ENCODE measurements around the gene MDFIC. TPM values are rescaled to one million over a fixed set of nuclear protein-coding genes. Genes with fewer than 3 reads are reported as not detected.

The MDFIC gene
- total RNA-seq (2022) (12.5 and 13.0 TPM in 2 replicates), Bru-seq, nascent RNA (percentile 63 among the genes with signal in this experiment), BruChase-seq, experiment 1, labeled RNA remaining after a 6-hour chase (percentile 59 among the genes with signal in this experiment), BruChase-seq, experiment 2, labeled RNA remaining after a 2-hour chase (percentile 52 among the genes with signal in this experiment)
- long read RNA-seq, full-length matches to known transcripts: 8 of 15 reads
- long read RNA-seq, partial matches to known transcripts: 2 of 15 reads
- long read RNA-seq, other reads (novel, unspliced or antisense): 5 of 15 reads

GRCh38 chr7:114922026-114922651 lies at the start of gene MDFIC:
Gene MDFIC, plus strand, starts transcription at chr7:114922094. Its CDS starts 940 bp downstream, at chr7:114923034.
- CTCF ChIA-PET: interaction anchor here (1.5 kb wide), 1 partner anchor 296 kb away, joined by 3 read pairs; no protein-coding TSS in a partner anchor
- no TSS peak for BruUV-seq (replicated peaks)
- TF ChIP-seq CTCF (IDR thresholded peaks at IDR 0.05; ENCODE audit: unreplicated experiment): no peak

GRCh38 chr7:114874170-114874569 lies 47.7 kb upstream of the MDFIC start:
- Mint-ChIP-seq H3K4me3 (ENCODE audit: low read depth, unreplicated experiment) (peak overlapping the region; percentile 5), H3K36me3 (ENCODE audit: insufficient read depth, unreplicated experiment) (no peaks in the 10 kb centered on the region), H3K27ac (ENCODE audit: unreplicated experiment) (peak overlapping the region; percentile 62), H3K9me3 (ENCODE audit: low read depth, unreplicated experiment) (peaks cover 8% of the 10 kb centered on the region), H3K4me1 (ENCODE audit: low read depth, unreplicated experiment) (peaks cover 30% of the 10 kb centered on the region), H3K27me3 (ENCODE audit: unreplicated experiment) (no peaks in the 10 kb centered on the region)
- CTCF ChIA-PET: interaction anchor here (0.9 to 1.0 kb wide), 2 partner anchors 9 kb away, joined by 3 to 6 read pairs; no protein-coding TSS in a partner anchor
- DNase-seq: no peak
- TF ChIP-seq CTCF (IDR thresholded peaks at IDR 0.05; ENCODE audit: unreplicated experiment): no peak
- intact Hi-C loops (cut with micrococcal nuclease; ENCODE audit: unreplicated experiment): loop anchor here (10.0 kb wide), 1 partner anchor 111 kb away; no protein-coding TSS in a partner anchor
- no TSS peak for BruUV-seq (replicated peaks)

More at GRCh38 chr7:114922026-114922651, at the start of gene MDFIC:
- intact Hi-C loops (cut with micrococcal nuclease; ENCODE audit: unreplicated experiment): no loop called here
- Mint-ChIP-seq H3K9me3 (ENCODE audit: low read depth, unreplicated experiment) (no peaks in the 10 kb centered on the region), H3K36me3 (ENCODE audit: insufficient read depth, unreplicated experiment) (peaks cover 22% of the 10 kb centered on the region), H3K27me3 (ENCODE audit: unreplicated experiment) (no peaks in the 10 kb centered on the region), H3K27ac (ENCODE audit: unreplicated experiment) (peak within 1 kb of the TSS; percentile 1), H3K4me1 (ENCODE audit: low read depth, unreplicated experiment) (peaks cover 4% of the 10 kb centered on the region), H3K4me3 (ENCODE audit: low read depth, unreplicated experiment) (peak within 1 kb of the TSS; percentile 65)
- DNase-seq: peak; percentile 36

GRCh38 chr7:114875186-114875585 lies 46.7 kb upstream of the MDFIC start:
- intact Hi-C loops (cut with micrococcal nuclease; ENCODE audit: unreplicated experiment): loop anchor here (10.0 kb wide), 1 partner anchor 110 kb away; no protein-coding TSS in a partner anchor
- TF ChIP-seq CTCF (IDR thresholded peaks at IDR 0.05; ENCODE audit: unreplicated experiment): no peak
- CTCF ChIA-PET: no interaction called here

GRCh38 chr7:114879554-114879953 lies 42.3 kb upstream of the MDFIC start:
- Mint-ChIP-seq H3K36me3 (ENCODE audit: insufficient read depth, unreplicated experiment) (no peaks in the 10 kb centered on the region), H3K27ac (ENCODE audit: unreplicated experiment) (no peak overlapping the region)

More at GRCh38 chr7:114875186-114875585, 46.7 kb upstream of the MDFIC start:
- BruUV-seq (replicated peaks): no TSS peak
- H3K9me3 Mint-ChIP-seq (ENCODE audit: low read depth, unreplicated experiment): peaks cover 8% of the 10 kb centered on the region
- H3K4me1 Mint-ChIP-seq (ENCODE audit: low read depth, unreplicated experiment): peaks cover 30% of the 10 kb centered on the region
- H3K4me3 Mint-ChIP-seq (ENCODE audit: low read depth, unreplicated experiment): no peak overlapping the region
- H3K27me3 Mint-ChIP-seq (ENCODE audit: unreplicated experiment): no peaks in the 10 kb centered on the region
- no peak overlapping the region for H3K27ac Mint-ChIP-seq (ENCODE audit: unreplicated experiment)
- no peak for DNase-seq
- no peaks in the 10 kb centered on the region for H3K36me3 Mint-ChIP-seq (ENCODE audit: insufficient read depth, unreplicated experiment)

More at GRCh38 chr7:114879554-114879953, 42.3 kb upstream of the MDFIC start:
- TF ChIP-seq CTCF (IDR thresholded peaks at IDR 0.05; ENCODE audit: unreplicated experiment): no peak
- H3K27me3 Mint-ChIP-seq (ENCODE audit: unreplicated experiment): no peaks in the 10 kb centered on the region
- CTCF ChIA-PET: no interaction called here
- intact Hi-C loops (cut with micrococcal nuclease; ENCODE audit: unreplicated experiment): loop anchor here (10.0 kb wide), 1 partner anchor 105 kb away; no protein-coding TSS in a partner anchor
- H3K4me1 Mint-ChIP-seq (ENCODE audit: low read depth, unreplicated experiment): peaks cover 2% of the 10 kb centered on the region
- DNase-seq: no peak
- BruUV-seq (replicated peaks): no TSS peak
- peaks cover 17% of the 10 kb centered on the region for H3K9me3 Mint-ChIP-seq (ENCODE audit: low read depth, unreplicated experiment)
- no peak overlapping the region for H3K4me3 Mint-ChIP-seq (ENCODE audit: low read depth, unreplicated experiment)
